Upper lobe of left lung (tissue), 4 donors: Measurements from ENCODE around the gene TNFAIP8L1.
A peak's percentile ranks its signal among the peaks of the same experiment; 100 is the strongest.

Experiments
- CTCF ChIP-seq, 6 experiments: fragments of 450-650 bp in 4 of 6; fragments of 200-600 bp in 2 of 6; sonication (generic) in 2 of 6; IDR thresholded peaks; one replicate each; pipeline ENCODE4 v1.5.1; 2016 to 2019; ENCODE audit warnings: antibody characterized with exemption in 6 of 6
- POLR2A ChIP-seq, 4 donors: fragments of 450-650 bp; IDR thresholded peaks; one replicate each; pipeline ENCODE4 v1.5.1; 2016 to 2017; ENCODE audit warnings: antibody characterized with exemption in 4 of 4, mild to moderate bottlenecking in 2 of 4
- POLR2AphosphoS5 ChIP-seq, 2 donors: sonication (generic); formaldehyde crosslinking; IDR thresholded peaks; one replicate each; pipeline ENCODE4 v1.5.1; 2017; ENCODE audit warnings: antibody characterized with exemption in 2 of 2

- no peak for TF ChIP-seq CTCF (IDR thresholded peaks at IDR 0.05)
- no peak for TF ChIP-seq POLR2A (IDR thresholded peaks at IDR 0.05)
- TF ChIP-seq POLR2AphosphoS5 (IDR thresholded peaks at IDR 0.05): peak; percentile 44 to 60
These were observed 8.6 kb downstream of the TNFAIP8L1 start for GRCh38 chr19:4647676-4648644.
